ENCODE measurements around the gene CTAG1B.
"Not testable (repeated sequence)": the region's sequence is repeated elsewhere in the genome, so short reads cannot be mapped to it uniquely, and the experiment has no call there.

CTAG1B gene

DNA sequence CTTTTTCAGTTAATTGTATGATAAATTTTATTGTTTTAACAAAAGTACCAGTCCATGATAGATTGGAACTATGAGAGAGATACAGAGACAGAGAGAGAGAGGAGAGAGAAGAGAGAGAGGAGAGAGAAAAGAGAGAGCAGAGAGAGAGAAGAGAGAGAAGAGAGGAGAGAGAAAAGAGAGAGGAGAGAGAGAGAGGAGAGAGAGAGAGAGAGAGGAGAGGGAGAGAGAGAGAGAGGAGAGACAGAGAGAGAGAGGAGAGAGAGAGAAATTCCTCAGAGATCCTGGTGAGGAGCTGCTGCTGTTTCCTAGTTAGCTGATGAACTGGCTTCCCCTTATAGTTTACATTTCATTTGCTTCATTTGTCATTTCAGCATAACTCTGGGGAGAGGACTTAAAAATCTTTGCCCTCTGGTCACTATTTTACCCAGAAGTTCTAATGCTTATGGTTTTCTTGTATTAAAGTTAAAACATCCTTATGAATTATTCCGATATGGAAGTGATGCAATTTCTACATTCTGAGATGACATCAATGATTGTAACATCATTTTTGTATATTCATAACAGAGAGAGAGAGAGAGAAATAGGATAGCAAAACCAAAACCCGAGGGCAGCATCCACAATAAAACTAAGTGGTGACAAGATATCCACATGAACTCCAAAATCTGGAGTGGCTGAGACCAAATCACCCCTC is 23.4 kb downstream of the CTAG1B start:
- DNase-seq = no peak
- in situ Hi-C loops (cut with MboI; ENCODE audit: low pct_unique_long_range_greater_than_20kb, low sequenced_read_pairs) = no loop called here

DNA sequence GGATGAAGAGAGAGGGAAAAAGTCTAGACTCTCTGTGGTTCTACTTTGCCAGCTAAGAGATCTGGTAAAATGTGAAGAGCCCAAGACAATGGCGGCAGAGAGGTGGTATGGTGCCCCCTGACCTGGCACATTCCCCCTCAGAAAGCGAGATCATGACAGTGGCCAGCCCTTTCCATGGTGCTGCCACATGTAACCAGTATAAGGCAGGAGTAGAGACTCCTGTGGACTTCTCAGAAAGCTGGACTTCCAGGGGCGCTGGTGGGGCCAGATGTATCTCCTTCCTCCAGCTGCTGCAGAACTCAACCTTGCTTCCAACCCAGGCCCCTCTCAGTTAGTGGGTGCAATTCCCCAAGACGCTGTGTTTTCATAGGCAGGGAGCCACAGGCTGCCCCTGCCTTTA is 24.6 kb downstream of the CTAG1B start:
- DNase-seq = no peak
- in situ Hi-C loops (cut with MboI; ENCODE audit: low pct_unique_long_range_greater_than_20kb, low sequenced_read_pairs) = no loop called here

DNA sequence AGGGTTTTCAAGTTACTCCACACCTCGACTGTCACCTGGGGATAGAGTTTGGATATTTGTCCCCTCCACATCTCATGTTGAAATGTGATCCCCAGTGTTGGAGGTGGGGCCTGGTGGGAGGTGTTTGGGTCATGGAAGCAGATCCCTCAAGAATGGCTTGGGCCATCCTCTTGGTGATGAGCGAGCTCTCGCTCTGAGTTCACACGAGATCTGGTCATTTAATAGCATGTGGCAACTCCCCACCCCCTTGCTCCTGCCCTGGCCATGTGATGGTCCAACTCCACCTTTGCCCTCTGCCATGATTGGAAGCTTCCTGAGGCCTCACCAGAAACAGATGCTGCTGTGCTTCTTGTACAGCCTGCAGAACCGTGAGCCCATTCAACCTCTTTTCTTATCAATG is 25.9 kb downstream of the CTAG1B start:
- in situ Hi-C loops (cut with MboI; ENCODE audit: low pct_unique_long_range_greater_than_20kb, low sequenced_read_pairs) = no loop called here
- no peak for DNase-seq

DNA sequence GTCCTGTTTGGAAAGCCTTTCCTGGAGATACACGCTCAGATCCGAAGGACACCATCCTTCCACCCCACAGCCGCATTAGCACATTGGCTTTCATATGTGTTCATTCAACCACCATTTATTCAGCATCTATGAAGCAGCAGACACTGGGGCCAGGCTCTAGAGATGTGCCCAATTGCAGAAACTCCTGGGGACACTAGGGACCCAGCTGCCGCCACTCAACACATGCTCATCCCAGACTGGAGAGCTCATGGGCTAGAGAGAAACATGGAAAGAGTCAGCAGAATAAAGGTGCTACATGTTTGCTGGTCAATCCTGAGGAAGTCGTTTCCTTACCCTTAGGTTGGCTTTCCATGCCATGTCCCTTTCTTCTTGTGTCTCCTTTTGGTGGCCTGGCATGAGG is 26.6 kb downstream of the CTAG1B start:
- no peak for DNase-seq
- in situ Hi-C loops (cut with MboI; ENCODE audit: low pct_unique_long_range_greater_than_20kb, low sequenced_read_pairs) = no loop called here

DNA sequence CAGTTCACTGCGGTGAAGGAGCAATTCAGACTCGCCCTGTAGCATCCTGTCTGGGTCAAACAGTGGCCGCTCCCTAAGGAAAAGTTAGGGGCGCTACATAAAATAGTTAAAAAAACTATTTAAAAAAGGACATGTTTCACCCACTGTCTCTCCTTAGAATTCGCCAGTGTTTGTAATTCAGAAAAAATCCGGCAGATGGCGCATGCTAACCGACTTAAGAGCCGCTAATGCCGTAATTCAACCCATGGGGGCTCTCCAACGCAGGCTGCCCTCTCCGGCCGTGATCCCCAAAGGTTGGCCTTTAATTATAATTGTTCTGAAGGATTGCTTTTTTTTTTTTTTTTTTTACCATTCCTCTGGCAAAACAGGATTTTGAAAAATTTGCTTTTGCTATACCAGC is 28.7 kb downstream of the CTAG1B start:
- in situ Hi-C loops (cut with MboI; ENCODE audit: low pct_unique_long_range_greater_than_20kb, low sequenced_read_pairs); DNase-seq: not testable (repeated sequence)

DNA sequence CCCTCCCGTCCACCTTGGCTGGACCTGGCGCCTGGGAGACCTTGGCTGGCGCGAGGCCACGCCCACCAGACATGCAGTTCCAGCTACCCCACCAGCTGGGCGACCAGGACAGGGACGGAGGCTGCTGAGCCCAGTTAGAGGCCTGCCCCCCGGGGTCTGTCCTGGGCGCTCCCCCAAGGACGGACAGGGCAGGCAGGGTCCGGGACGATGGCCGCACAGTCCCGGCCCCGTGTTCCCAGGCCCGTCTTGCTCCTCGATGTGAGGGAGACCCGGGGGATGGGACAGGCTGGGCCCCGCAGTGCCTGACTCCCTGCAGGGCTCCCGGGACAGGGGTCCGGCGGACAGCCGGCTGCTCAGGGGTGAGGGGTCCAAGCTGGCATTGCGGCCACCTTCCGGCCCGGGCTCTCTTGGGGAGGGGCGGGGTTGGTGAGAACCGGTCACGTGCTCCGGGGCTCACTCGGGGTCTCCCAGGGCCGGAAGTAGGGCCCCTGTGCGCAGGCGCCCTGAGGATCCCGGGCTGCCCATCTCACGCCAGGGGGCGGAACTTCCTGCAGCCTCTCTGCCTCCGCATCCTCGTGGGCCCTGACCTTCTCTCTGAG is 34.4 kb downstream of the CTAG1B start, which contains the start of gene CTAG1A:
Gene CTAG1A, plus strand, starts transcription at position 549 of the 599 bp plus-strand sequence. CDS start 74 bp downstream, outside the sequence.
- DNase-seq; in situ Hi-C loops (cut with MboI; ENCODE audit: low pct_unique_long_range_greater_than_20kb, low sequenced_read_pairs): not testable (repeated sequence)

DNA sequence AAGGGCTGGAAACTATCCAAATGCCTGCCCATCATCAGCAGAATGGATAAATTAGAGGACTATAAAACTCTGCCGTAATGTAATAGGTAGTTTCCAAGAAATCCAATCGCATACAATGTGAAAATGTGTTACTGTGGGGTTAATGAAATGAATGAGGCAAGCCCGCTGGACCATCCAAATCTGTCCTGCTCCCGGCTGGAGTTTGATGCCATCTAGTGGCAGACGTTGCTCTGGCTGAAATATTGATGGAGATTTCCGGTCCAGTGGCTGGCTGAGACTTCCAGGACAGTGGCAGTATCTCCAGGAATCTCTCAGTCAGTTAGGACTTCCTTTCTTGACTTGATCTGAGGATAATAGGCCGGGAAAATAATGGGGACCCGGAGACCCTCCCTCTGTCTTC is 36.1 kb downstream of the CTAG1B start:
- DNase-seq; in situ Hi-C loops (cut with MboI; ENCODE audit: low pct_unique_long_range_greater_than_20kb, low sequenced_read_pairs): not testable (repeated sequence)

DNA sequence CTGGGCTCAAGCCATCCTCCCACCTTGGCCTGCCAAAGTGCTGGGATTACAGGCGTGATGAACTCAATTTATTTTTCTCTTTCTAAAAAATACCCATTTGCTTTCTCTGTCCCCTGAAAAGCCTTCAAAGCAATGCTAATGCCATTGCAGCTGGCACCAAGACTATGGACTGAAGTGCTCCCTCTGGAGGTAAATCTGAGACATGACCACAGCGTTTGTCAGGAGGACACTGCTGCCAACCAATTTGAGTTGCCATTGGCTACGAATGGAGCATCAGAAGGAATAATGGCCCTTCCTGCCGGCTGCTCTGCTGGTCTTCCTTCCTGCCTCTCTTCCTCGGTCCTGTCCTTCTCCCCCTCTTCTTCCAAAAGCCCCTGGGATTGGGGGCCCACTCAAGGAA is 44.0 kb downstream of the CTAG1B start:
- in situ Hi-C loops (cut with MboI; ENCODE audit: low pct_unique_long_range_greater_than_20kb, low sequenced_read_pairs); DNase-seq: not testable (repeated sequence)

DNA sequence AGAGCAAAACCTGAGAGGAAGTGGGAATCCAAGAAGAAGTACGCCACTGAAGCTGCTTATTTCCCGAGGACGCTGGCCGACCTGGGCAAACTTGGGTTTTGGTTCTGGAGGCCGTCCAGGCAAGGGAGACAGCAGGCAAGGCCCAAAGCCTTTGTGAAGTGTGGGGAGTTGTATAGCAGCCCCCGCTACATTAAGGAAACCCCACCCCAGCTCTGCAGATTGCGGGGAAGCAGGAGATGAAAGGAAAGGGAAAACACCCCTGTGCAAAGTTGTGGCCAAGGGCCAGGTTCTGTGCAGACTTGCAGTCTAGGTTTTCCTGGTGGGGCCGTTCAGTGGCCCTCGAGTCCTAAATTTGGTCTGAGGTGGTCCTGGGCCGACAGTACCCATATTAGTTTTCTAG is 46.0 kb downstream of the CTAG1B start:
- DNase-seq; in situ Hi-C loops (cut with MboI; ENCODE audit: low pct_unique_long_range_greater_than_20kb, low sequenced_read_pairs): not testable (repeated sequence)

DNA sequence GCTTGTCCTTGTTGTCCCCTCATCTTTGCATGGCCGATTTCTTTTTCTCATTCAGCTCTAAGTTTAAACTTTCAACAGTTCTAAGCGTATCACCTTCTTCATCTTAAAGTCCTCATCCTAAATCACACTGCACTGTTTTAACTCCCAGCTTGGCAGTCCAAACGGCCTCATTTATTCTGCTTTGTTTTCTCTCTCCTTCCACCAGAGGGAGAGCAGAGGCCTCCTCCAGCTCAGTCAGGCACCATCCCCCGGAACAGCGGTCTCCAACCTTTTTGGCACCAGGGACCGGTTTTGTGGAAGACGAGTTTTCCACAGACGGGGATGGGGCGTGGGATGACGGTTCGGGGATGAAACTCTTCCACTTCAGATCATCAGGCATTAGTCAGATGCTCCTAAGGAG is 48.7 kb downstream of the CTAG1B start:
- in situ Hi-C loops (cut with MboI; ENCODE audit: low pct_unique_long_range_greater_than_20kb, low sequenced_read_pairs); DNase-seq: not testable (repeated sequence)

Data from KBM-7 (cell line).